Suprapubic skin (tissue), 4 donors: ENCODE results near the gene FAM131B.

ENCODE experiments used
- CTCF ChIP-seq, 2 donors: fragments of 200-600 bp in 1 of 2; fragments of 450-650 bp in 1 of 2; sonication (generic) in 1 of 2; IDR thresholded peaks; one replicate each; pipeline ENCODE4 v1.5.1; 2016 to 2019; ENCODE audit warnings: antibody characterized with exemption in 2 of 2, mild to moderate bottlenecking in 1 of 2, moderate library complexity in 1 of 2
- POLR2A ChIP-seq, 2 donors: fragments of 450-650 bp; IDR thresholded peaks; one replicate each; pipeline ENCODE4 v1.6.1; 2017; ENCODE audit warnings: antibody characterized with exemption in 2 of 2, mild to moderate bottlenecking in 2 of 2, moderate library complexity in 2 of 2
- POLR2AphosphoS5 ChIP-seq, 3 donors: sonication (generic); formaldehyde crosslinking; IDR thresholded peaks; one replicate each; pipeline ENCODE4 v1.6.1; 2017; ENCODE audit warnings: antibody characterized with exemption in 3 of 3

DNA sequence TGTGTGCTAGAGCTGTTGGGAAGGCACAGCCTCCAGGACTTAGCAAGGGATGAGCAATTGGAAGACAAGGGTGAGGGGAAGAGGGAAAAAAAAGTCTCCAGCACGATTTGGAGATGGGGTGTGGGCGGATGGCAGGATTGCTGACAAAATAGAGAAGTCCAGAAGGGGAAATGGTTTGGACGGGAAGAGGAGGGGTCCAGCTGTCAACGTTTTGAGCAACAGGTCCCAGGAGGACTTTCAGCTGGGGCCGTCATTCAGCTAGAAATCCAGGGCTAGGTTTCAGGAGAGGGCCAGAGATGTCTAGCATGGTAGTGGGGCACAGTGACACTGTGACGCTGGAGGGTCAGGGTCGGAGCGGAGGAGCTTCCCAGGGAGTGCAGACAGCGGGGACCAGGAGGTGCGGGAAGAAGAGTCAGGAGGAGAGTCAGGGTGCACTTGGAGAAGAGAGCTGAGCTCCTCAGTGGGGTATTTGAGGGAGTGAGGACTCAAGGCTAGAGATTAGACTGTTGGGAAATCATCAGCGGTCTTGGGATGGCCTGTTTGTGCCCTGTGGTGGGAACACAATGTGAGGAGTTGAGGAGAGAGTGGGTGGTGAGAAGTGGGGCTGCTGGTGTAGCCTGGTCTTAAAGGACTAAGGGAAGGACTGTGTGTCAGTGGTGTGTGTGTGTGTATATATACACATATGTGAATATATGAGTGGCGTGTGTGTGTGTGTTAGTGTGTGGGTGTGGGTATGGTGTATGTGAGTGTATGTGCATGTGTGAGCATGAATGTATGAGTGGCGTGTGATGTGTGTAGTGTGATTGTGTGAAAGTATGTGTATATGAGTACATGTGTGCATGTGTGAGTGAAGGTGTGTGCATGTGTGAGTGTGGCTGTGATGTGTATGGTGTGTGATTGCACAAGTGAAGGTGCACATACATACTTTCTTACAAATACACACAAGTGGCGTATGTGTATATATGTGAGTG, 22.4 kb upstream of the FAM131B start:
- TF ChIP-seq CTCF (IDR thresholded peaks at IDR 0.05) (no peak), POLR2A (IDR thresholded peaks at IDR 0.05) (no peak), POLR2AphosphoS5 (IDR thresholded peaks at IDR 0.05) (no peak)
